HG03045 (cell line): ENCODE data around the gene MED31.
"Not testable (repeated sequence)": the region's sequence is repeated elsewhere in the genome, so short reads cannot be mapped to it uniquely, and the experiment has no call there.

Source experiments
- ATAC-seq: cut with Tn5 transposase; IDR thresholded peaks from one replicate; pipeline ENCODE4 v1.9.1; 2021; ENCODE audit warnings: mild to moderate bottlenecking, moderate library complexity; ENCODE audit not compliant: unreplicated experiment

MED31 gene

DNA sequence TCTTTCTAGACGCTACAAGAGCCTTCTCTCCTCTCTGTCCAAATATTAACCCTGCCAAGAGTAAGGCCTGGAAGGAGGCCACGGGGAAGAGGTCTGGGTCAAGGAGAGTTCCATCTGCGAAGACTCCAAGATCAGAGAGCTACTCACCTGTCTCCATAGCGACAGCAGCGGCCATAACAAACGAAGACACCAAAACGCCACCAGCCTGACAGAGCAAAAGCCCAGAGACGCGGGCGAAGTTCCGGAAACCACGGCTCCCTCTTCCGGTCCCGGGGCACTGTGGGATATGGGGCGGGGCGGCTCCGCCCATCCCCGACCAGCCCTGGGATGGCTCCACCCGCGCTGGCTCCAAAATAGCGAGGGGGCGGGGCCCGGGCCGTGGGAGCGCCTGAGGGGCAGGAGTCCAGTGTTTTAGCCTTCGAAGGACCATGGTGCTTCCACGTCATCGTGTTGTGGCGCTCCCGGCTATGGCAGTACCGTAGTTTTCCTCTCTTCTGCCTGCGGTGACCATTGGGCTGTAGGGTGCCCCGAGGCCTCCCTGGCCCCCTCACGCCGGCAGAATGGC lies at the start of gene MED31, which contains the start of gene C17orf100:
Gene MED31, minus strand, starts transcription at position 252 of the 565 bp plus-strand sequence. Its CDS starts 77 bp downstream, at position 175.
Gene C17orf100, plus strand, starts transcription at position 409 of the 565 bp plus-strand sequence. Its CDS starts 152 bp downstream, at position 561.
- peak; percentile 91 for ATAC-seq

DNA sequence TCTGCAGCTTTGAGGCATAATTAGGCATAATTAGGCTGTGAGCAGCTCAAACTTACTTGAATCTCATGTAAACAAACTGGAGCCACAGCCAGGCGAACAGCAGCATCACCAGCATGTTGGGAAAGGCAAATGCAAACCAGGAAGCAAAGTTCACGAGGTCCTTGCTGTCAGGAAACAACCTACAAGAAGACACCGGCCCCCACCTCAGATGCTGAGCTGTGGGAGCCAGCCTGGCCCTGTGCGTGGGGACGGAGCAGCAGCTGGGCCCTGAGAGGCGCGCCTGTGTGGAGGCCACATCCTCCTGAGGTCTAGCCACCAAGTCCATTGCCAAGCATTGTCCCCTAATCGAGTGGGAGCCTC lies 49.5 kb upstream of the MED31 start:
- no peak for ATAC-seq

DNA sequence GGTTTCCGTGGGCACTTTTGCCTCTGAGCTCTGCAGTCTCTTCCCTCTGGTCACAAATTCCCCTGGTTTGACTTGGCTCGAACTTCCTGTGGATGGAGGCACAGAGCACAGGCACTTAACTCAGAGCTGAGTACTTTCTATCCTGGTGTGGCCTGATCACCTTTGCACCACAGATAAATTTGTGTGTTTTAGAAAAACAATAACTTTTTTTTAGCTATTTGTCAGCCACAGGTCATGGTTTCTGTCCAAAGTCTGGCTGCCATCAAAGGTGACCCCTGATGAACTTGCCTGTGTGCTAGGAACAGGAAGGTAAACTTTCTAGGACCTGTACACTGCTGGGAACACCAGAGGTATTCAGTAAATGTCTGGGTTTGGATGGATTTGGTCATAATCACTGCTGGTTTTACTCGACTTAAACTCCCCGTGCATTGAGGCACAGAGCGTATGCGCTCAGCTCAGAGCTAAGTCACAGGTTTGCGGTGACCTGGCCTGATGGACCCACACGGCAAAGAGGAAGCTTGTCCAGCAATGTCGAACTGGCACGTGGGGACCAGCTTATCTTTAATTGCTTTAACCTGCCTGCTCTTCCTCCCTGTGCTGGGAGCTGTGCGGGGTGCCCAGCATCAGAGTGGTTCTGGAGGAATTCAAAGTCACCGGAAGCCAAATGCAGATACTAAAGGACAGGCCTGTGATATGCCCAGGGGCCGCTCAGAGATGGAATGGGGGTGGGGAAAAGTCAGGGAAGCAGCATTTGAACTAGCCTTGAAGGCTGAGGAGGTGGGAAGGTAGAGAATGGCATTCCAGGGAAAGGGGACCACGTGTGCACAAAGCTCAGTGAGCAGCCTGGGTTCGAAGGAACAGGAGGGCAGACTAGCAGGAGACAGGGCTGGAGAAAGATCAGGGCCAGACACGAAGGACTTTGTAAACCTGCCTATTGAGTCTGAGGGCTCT lies 48.9 kb upstream of the MED31 start:
- no peak for ATAC-seq

DNA sequence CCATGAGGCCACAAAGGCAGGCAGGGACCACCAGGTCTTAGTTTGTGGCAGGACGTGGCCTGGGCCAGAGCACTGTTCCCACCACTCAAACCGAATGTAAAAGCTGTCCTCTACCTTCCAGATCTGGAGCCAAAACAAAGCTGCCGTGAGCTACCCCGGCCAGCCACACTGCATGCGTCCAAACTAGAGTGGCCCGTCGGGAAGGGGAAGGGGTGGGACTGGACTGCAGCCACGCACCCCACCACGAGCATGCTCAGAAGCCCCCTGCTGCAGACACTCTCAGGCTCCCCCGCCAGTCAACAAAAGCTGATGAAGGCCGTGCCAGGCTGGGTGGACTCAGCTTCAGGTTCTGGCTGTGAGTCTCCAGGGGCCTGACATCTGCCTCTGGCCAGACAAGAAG lies 46.6 kb upstream of the MED31 start:
- ATAC-seq: no peak

DNA sequence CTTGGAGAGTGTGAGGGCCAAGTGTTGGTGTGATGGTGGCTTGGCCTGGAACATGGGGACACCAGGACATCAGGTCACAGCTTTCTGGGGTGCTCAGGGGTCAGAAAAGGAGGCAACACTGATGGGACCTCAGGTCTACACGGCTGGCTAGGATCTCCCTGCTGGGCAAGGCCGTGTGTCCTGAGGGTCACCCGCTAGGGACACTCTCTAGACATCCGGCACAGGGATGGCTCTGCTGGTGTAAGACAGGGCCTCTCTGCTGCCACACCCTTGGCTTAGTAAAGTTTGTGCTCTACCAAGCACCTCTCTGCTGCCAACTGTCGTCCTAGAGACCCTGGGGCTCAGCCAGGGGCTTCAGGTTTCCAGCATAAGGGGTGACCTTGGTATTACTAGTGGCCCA lies 45.5 kb upstream of the MED31 start:
- no peak for ATAC-seq

DNA sequence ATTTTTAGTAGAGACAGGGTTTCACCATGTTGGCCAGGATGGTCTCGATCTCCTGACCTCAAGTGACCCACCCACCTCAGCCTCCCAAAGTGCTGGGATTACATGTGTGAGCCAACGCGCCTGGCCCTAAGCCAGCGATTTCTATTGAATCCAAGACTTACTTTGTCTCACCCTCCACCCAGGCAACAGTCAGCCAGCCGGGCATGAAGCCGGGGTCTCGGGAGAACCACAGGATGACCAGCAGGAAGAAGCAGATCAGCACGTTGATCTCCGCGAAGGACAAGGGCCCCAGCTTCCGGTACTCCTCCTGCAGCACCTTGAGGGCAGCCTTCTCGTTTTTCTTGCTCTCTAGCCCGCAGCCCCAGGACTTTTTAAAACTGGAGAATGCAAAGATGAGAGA lies 44.2 kb upstream of the MED31 start:
- ATAC-seq: no peak

DNA sequence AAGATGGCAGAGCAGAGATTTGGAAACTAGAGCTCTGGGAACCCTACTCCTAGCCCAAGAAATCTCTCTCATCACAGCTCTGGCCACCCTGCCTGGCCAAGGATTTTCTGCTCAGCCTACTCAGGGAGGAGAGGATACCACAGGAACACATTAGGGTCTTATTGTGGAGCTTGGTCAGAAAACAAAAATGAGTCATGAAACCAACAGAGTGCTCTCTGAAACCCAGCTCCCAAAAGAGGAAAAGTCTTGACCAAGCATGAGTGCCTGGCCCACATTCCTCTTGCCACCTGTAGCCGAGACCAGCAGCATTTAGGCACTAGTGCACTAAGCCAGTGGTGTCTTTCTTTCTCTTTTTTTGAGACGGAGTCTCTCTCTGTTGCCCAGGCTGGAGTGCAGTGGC lies 43.6 kb upstream of the MED31 start:
- ATAC-seq: no peak

DNA sequence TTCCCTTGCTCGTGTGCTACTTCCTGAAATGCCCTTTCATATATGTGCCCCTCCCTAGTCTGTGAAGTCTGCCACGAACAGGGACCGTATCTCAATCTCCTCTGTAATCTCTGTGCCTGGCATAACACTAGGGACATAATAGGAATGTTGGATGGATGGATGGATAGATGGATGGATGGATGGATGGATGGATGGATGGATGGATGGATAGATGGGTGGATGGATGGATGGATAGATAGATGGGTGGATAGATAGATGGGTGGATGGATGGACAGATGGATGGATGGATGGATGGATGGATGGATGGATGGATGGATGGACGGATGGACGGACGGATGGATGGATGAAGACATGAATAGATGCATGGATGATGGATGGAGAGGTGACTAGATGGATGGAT lies 40.6 kb upstream of the MED31 start:
- not testable (repeated sequence) for ATAC-seq

DNA sequence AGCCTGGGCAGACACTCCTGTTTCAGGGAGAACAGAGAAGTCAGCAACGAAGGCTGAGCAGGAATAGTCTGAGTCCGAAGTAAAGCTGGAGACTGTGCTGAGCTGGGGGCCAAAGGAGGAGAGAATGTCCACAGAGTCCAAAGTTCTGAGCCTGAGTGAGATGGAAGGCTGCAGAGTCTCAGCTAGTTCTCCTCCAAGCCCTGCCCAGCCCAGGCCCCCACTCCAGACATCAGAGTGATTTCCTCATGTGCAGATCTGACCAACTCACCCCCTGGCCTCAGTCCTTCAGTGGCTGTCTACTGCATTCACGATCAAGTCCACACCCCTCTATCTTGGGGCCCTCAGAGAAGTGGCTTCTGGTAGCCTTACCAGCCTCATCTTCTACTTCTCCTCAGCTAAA lies 40.1 kb upstream of the MED31 start:
- no peak for ATAC-seq

DNA sequence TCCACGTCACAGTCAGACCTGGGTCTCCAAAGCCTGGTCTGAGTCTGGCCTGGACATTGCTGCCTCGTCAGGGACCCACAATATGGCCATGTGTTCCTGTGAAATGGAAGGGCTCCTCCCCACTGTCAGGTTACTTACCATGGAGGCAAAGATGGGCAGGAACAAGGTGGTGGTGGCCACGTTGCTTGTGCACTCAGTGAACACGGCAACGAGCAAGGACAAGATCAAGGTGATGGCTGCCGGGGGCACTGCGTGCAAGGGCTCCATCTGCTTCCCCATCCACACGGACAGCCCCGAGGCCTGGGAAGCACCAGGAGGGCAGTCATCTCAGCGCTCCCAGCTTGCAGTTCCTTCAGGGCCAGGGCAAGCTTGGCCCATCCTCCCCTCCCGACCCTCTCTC lies 39.2 kb upstream of the MED31 start:
- no peak for ATAC-seq

DNA sequence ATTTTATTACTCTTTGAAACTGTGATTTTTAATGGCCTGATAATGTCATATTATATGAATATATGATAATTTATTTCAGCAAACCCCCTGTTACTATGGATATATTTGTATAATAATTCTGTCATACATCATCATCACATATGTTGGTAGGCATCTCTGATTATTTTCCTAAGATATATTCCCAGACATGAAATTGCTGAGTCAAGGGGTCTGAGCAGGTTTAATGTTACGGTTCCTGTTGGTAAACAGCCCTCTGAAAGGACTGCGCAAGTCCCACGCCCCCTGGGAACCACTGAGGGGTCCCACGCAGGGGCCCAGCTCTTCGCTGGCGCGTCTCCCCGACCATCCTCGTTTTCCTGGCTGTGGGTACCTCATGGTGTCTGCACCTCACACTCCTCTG lies 37.5 kb upstream of the MED31 start:
- ATAC-seq: no peak

DNA sequence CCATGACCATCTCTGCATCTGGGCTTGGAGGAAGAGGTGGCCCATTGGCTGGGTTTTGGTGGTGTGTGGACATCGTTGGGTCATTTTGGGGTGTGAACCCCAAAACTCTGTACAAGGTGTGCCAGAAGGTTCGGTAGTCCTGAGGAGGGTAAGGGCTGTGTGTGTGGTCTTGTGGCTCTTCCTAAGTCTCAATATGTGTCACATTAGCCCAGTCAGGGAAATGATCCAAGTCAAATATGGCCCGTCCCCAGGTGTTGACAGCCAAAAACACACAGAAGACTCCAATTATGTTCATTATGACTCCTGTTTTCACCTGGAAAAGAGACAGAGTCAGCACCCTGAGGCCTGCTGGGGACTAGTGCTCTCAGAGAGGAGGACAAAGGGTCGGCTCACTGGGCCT lies 34.6 kb upstream of the MED31 start:
- no peak for ATAC-seq

DNA sequence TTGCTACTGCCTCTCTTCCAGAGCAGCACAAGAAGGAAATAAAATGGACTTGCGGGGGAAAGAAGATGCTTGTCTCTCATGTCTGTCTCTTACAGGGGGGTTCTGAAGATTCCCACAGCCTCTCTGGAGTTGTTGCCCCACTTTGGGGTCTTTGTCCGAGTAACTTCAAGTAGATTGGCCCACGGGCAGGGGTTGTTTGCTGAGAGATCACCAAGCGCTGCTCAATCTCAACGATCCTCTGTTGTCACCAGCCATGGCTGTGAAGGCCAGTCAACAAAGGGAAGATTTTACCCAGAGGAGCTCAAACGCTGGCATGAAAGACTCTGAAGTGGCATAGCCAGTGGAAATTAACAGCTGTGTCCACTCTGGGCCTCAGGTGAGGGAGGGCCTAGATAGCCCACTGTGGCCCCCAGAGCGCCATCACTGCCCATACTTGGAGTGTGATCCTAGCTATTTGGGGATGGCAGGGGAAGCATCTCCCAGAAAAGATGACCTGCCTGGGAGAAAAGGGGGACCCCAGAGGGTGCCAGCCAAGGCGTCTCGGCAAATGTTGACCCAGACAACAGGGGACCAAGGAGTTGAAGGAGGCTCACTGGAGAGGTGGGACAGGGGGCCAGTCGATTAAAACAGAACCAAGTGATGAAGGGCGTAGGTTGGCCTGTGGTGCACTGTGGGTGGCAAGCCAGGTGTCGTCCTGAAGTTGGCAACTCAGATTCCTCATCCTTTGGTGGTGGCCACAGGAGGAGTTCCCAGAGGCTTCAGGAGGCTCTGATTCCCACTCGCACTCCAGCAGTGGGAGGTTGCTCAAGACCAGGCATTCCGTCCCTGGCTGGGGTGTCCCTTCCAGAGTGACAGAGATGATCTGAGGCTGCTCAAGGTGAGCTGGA lies 33.7 kb upstream of the MED31 start:
- ATAC-seq: no peak

DNA sequence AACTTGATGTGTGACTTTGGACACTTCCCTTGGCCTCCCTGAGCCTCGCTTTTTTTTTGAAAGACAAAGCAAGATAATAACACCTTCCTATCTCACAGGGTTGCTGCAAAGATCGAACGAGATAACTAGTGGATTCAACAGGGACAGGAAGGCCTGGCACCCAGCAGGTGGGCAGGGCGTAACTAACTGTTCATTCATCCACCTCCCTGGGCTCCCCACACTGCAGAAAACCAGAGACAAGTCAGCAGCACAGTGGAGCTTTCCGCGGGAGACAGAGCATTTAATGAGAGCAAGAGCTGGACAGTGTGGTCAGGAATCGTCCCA lies 33.0 kb upstream of the MED31 start:
- ATAC-seq: no peak

DNA sequence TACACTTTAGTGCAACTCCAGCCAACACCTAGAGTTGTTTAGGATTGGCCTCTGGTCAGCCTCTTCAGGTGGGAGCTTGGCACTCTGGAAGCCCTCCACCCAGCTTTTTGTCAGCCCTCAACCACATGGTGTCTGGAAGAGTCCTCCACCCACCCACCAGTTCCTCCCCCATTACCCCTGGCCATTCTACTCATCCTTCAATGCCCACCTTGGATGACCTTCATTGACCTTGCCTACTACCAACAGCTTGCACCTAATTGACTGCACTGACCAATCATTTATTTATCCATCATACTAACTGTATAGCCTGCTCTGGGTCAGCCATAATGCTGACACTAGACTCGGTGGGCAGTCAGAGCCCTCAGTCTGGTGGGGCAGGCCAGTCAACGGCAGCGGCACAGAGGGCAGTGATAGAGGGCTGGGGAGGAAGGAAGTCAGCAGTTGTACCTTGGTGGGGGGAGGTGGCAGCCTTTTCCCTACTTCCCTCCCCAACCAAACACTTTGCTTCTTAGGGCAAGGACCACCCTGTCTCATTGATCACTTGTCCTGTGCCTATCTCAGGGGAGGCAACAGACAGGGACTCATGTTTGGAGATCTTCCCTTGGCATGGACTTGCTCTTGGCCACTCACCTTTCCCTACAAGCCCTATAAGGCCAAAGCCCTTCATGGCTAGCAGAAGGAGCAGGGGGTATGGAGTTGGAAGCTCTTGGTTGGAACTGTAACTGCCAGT lies 32.5 kb upstream of the MED31 start:
- no peak for ATAC-seq

DNA sequence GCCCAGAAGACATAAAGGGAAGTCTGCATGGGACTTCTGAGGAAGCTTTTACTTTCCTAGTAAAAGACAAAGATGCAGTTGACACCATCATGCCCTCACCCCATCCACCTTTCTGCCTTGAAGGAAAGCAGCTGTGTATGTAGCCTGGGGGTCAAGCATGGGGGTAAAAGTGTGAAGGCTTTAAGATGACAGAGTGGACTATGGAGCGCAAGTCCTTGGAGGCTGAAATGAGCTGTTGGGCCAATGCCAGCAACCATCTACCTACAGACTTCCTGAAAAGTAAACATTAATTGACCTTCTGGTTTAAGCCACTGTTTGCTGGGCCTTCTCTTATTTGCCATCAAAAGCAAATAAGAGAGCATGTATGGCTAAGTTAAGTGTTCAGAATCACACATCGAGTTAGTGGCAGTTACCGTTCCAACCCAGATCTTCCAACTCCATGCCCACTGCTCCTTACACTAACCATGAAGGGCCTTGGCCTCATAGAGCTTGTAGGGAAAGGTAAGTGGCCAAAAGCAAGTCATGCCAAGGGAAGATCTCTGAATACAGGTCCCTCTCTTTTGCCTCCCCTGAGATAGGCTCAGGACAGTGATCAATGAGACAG lies 31.8 kb upstream of the MED31 start:
- no peak for ATAC-seq

DNA sequence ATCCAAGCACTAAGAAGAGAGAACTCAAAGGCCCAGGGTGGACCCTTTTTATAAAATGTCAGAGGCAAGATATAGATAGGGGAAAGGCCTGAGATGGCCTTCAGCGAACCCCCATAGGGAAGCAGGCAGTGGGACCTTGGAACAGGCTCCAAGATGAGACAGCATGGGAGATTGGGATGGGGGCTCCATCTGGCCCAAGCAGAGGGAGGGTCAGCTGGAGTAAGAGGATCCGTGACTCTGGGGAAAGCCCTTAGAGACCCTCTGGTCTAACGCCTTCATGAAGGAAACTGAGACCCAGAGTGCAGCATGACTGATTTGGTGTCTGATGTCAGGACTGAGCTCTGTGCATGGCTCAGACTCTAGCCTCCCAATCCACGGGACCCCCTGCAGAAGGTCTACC lies 30.9 kb upstream of the MED31 start:
- no peak for ATAC-seq

DNA sequence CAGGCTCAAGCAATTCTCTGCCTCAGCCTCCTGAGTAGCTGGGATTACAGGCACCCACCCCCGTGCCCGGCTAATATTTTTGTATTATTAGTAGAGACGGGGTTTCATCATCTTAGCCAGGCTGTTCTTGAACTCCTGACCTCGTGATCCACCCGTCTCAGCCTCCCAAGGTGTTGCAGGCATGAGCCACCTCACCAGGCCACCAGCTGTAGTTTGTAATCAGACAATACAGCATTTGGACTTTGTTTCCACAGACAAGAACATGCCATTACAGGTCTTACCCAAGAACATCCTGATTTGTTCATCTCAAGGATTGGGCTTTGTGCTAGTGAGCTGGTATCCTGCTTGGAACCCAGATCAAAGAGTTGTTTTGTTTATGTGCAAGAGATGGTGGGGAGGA lies 30.3 kb upstream of the MED31 start:
- ATAC-seq: no peak

DNA sequence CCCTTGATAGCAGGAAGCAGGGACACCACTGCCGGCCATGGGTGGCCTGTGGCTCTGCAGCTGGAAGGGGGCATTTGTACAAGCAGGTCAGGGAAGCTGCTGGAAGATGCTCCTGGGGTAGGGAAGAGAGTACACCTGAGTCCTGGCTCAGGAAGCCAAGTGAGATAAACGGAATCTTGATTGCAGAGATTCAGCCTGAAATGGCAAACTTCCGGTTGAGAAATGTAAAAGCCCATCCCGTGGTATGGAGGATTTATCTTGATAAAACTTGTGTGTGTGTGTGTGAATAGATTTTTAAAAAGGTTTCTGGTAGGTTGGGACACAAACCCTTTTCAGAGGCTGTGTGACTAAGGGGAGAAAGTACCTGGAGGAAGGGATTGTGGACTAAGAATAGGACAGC lies 29.8 kb upstream of the MED31 start:
- ATAC-seq: no peak

DNA sequence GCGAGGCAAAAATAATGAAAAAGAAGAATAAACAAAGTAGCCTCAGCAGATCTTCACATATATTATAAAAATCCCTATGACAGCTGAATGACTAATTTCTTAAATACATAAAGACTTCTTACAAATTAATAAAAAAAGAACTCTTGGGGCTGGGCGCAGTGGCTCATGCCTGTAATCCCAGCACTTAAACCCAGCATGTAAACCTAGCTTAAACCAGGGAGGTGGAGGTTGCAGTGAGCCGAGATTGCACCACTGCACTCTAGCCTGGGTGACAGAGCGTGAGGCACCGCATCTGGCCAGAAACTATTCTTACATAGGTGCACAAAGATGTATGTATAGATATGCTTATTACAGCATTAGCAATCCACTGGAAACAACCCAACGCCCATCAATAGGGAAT lies 27.8 kb upstream of the MED31 start:
- ATAC-seq: no peak

DNA sequence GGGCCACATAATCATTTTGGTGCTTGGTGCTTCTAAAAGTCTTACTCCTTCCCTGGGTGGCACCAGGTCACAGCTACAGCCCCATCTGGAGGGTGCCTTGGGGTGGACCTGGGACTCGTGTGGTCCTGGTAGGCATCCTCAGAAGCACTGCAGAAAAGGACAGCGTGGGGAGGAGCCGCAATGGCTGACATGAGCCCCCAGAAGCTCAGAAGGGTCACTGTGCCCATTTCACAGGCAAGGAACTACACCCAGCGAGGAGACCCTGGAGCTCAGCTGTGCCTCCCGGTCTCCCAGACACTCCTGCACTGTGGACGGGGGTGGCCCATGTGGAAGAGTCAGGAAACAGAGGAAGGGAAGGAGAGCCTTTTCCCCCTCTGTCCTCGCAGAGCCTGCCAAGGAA lies 26.5 kb upstream of the MED31 start:
- no peak for ATAC-seq
